Non-pigmented ciliary epithelial cell (primary cell): ENCODE results near the gene TOP2A.
"Not testable (repeated sequence)": the region's sequence is repeated elsewhere in the genome, so short reads cannot be mapped to it uniquely, and the experiment has no call there.

Experiments used
- DNase-seq: peaks from one replicate; pipeline ENCODE4 v3.0.0-alpha.2; 2010; ENCODE audit warnings: low read depth

TOP2A gene

DNA sequence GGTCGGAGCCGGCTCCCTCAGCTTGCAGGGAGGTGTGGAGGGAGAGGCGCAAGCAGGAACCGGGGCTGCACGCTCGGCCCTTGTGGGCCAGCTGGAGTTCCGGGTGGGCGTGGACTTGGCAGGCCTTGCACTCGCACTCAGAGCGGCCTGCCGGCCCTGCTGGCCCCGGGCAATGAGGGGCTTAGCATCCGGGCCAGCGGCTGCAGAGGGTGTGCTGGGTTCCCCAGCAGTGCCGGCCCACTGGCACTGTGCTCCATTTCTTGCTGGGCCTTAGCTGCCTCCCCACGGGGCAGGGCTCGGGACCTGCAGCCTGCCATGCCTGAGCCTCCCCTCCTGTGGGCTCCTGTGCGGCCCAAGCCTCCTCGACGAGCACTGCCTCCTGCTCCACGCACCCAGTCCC, 41.9 kb downstream of the TOP2A start:
- DNase-seq, result not testable (repeated sequence)

DNA sequence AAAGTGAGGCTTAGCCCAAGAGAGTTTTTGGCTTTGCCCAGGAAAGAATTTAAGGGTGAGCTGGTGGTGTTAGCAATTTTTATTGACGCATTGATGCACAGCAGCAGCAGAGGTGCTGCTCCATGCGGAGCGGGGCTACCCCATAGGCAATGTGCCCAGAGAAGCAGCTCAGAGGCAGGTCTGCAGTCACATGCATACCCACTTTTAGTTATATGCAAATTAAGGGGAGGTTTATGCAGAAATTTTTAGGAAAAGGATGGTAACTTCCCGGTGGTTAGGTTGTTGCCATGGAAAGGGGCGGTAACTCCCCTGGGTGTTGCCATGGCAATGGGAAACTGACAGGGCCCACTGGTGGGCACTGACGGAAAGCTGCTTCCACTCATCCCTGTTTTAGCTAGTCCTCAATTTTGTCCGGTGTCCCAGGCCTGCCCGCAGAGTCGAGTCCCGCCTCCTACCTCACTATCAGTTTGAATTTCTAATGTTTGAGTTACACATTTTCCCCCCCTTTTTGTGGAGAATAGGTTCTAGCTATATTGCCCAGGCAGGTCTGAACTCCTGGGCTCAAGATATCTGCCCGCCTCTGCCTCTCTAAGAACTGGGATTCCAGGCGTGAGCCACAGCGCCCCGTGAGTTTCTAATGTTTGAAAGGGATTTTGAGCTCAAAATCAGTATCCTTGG, 42.7 kb downstream of the TOP2A start:
- DNase-seq, result no peak

DNA sequence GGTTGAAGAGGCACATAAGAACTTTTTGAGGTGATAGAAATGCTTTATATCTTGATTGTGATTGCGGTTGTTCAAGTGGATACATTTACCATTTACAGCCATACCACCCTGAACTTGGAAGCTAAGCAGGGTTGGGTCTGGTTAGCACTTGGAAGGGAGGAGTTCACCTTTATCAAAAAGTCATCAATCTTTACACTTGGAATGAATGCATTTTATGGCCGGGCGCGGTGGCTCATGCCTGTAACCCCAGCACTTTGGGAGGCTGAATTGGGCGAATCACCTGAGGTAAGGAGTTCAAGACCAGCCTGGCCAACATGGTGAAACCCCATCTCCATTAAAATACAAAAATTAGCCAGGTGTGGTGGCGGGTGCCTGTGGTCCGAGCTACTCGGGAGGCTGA, 43.7 kb downstream of the TOP2A start:
- no peak for DNase-seq

DNA sequence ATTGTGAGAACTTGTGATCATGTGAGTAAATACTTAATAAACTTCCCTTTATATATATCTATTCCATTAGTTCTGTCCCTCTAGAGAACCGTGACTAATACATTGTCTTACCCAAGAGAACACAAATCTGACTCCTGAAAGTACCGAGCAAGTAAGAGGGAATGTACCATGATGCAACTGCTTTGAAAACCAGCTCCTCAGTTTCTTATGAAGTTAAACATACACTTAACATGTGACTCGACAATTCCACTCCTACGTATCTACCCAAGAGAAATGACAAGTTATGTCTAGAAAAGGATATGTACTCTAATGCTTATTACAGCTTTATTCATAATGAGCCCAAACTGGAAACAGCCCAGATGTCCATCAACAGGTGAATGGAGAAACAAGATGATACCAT, 44.4 kb downstream of the TOP2A start:
- DNase-seq, result peak; percentile 47

DNA sequence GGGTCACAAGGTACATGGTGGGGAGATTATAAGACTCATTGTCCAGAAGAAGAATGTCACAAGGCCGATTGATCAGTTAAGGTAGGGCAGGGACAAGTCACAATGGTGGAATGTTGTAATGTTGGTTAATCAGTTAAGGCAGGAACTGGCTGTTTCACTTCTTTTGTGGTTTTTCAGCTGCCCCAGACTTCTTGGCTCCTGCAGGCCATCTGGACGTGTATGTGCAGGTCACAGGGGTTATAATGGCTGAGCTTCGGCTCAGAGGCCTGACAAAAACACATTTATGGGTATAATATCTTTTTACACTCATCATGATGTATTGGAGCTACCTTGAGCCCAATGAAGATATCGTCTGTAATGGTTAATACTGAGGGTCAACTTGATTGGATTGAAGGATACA, 45.1 kb downstream of the TOP2A start:
- not testable (repeated sequence) for DNase-seq

DNA sequence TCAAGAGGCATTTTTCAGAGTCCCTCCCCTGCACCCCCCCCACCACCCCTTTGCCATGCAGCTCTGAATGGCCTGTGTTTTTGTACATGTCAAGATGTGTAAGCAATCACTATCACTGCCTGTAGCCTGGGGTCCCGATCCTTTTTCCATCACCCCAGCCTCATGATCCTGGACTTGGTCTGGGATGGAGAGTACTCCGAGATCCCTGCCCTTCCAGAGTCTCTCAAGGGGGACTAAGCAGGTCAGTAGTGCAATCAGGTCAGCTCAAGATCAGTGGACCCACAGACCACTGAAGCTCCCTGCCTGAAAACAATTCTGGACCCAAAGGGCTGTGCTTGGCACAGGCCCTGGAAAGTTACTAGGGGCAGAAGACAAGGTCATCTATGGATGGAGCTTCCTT, 45.7 kb downstream of the TOP2A start:
- DNase-seq, result no peak

DNA sequence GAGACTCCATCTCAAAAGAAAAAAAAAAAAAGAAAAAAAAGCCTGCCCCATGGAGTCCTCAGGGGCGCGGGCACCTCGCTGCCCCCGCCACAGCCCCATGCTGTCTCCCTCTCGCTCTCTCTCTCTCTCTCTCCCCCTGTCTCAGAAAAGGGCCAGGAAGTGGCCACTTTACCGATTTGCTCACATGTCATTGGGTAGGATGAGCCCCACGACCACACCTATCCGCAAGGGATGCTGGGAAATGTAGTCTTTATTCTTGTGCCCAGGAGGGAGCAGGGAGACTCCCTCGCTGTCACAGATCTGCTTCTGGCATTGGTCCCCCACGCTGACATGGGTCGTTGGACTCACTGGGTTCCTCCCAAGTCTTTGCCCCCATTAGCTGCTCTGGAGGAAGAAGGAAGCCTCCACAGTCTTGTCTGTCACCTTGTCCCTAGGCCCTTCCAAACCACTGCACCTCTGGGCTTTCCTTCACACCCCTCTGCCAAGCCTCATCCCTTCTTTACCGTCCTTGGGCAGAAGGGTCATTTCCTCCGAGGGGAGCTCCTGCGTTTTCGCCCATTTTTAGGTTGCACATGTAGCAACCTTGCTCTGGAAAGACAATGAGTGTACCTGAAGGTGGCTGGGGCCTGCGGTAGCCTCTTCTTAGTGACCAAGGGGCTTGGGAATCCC, 46.3 kb downstream of the TOP2A start:
- no peak for DNase-seq

DNA sequence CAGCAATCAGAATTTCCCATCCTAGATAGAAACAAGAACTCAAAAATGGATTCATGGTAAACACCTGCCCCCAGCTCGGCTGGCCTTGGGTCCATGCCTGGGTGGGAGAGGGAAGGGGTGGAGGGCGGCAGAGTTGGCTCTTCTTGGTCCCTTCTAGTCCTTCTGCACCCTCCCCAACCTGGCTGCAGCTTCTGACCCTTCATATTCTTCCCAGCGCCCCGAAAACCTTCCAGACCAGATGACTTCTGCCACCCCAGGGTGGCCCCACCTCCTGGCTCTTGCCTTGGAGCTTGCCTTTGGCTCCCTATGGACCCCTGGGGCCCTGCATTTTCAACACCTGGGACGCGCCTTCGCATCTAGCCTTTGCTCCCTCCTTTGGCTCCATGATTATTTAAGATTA, 47.8 kb downstream of the TOP2A start:
- no peak for DNase-seq

DNA sequence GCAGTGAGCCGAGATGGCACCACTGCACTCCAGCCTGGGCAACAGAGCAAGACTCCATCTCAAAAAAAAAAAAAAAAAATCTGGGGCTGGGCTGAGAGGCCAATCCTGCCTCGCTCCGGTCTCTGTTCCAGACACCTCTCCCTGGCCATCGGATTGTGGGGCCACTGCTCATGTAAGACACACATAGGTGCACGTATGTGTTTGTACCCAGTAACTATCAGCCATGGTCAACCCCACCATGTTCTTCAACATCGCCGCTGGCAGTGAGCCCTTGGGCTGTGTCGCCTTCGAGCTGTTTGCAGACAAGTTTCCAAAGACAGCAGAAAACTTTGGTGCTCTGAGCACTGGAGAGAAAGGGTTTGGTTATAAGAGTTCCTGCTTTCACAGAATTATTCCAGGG, 50.0 kb downstream of the TOP2A start:
- not testable (repeated sequence) for DNase-seq

DNA sequence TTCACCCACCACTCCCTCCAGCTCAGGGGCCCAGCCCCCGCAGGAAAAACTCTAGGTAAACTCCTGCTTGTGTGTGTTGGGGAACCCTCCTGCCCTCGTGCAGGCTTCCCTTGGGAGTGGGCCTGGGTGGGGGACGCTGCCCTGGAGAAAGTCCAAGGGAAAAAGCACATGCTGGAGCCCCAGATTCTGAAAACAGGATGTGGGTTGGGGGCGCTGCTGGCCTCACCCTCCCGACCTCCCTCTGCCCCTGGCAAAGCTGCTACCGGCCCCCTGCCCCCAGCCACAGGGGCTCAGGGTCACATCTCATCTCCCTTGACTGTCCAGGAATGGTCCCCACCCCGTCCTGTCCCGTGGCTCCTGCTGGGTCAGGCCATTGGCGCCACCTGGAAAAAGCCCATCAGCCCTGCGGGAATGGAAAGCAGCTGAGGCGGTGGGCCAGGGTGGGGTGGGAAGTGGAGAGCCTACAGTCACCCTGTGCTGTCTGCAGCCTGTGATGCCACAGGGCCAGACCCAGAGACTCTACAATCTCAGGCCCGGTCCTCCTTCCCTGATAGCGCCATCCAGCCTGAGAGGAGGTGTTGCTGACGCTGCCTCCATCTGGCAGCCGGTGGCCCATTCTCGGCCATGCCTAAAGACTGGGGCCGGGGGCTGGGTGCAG, 50.7 kb downstream of the TOP2A start:
- no peak for DNase-seq

DNA sequence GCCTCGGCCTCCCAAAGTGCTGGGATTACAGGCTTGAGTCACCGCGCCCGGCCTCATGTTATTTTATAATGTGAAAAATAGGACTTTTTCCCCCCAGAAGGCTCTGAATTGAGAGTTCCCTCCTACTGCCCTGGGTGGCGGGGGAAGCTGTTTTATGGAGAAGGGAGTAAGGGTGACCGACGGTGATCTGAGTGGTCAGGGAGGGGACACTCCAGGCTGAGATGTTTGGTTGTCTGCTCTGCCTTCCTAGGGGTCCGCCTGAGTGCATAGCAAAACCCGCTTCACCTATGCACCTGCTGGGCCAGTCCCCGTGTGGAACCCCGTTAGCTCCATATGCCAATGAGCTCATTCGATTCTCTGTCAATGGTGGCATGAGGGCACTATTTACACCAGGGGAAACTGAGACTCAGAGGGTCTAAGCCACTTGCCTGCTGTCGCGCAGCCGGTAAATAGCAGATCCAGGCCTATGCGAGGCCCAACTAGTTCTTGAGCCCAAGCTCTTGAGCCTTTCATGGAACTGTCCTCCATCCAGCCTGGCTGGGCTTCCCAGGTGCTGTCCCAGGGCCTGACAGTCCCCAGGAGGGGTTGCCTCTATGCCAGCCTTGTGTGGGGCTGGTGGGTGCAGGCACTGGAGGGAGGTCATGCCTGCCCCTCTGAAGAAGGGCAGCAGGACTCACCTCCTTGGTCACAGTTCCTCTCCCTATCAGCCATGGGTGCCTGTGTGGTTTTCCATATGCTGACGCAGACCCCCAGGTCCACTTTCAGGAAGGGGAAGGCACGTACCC, 51.4 kb downstream of the TOP2A start:
- no peak for DNase-seq

DNA sequence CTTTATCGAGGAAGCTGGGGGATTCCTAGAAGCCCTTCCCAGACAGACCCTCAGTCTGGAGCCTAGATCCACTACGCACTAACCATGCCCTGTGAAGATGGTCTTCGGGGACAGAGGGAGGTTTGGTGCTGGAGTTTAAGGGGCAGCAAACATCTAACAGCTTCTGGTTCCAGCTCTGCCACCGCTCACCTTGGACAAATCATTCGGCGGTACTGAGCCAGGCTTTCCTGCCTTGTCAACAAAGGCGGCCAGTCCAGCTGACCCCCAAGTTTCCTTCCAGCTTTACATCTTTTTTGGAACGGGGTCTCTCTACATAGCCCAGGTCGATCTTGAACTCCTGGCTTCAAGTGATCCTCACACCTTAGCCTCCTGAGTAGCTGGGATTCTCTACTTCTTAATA, 52.8 kb downstream of the TOP2A start:
- no peak for DNase-seq

DNA sequence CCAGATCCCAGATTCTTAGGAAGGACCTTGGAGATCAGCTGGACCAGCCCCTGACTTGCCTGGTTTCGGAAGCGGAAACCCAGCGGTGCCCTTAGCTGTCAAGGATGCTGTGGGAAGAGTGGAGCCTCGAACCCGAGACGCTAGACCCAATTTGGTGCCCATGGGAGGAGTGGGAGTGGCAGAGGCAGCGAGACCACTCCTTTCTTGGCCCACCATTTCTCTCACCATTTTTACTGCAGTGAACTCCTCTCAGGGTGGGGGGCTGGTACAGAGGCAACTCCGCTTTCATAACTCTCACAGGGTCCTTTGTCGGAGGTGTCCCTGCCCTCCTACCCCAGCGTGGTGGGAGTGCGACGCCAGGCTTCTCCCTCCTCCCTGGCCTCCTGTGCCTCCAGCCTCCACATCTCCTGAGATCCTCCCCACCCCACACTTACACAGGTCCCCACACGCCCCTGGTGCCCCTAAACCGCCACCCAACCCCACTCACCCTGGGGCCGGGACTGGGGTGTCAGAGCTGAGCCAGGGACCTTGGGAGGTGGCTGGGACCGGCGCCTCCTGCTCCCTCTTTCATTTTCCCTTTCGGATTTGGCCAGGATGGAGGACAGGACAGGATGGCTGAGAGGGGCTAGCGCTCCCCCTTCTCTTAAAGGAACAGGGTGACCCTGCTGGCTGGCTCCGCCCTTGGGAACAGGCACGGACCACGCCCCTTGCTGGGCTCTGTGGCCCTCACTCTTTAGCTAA, 53.4 kb downstream of the TOP2A start, which contains the start of gene GJD3:
TSS of gene GJD3 (minus strand) at position 617 of the 741 bp plus-strand sequence. CDS start 922 bp downstream, outside the sequence.
- DNase-seq, result no peak

DNA sequence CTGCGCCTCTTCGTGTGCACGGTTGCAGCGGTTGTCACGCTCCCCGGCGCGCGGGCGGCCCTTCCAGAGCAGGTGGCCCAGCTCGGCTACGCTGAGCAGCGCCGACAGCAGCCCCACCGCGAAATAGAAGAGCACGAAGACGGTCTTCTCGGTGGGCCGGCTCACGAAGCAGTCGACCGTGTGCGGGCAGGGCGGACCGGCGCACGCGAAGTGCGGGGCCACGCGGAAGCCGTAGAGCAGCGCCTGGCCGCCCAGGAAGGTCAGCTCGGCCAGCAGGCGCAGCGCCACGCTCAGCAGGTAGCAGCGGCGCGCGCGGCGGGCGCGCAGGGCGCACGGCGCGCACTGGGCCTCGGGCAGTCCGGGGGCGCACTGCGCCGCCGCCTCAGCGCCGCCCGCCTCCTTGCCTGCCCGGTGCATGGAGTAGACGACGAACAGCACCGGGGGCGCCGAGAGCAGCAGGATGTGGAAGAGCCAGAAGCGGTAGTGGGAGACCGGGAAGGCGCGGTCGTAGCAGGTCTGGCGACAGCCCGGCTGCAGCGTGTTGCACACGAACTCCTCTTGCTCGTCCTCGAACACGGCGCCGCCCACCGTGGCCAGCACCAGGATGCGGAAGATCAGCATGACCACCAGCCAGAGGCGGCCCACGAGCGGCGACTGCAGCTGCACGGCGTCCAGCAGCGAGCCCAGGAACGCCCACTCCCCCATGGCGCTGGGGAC, 54.4 kb downstream of the TOP2A start:
- no peak for DNase-seq

DNA sequence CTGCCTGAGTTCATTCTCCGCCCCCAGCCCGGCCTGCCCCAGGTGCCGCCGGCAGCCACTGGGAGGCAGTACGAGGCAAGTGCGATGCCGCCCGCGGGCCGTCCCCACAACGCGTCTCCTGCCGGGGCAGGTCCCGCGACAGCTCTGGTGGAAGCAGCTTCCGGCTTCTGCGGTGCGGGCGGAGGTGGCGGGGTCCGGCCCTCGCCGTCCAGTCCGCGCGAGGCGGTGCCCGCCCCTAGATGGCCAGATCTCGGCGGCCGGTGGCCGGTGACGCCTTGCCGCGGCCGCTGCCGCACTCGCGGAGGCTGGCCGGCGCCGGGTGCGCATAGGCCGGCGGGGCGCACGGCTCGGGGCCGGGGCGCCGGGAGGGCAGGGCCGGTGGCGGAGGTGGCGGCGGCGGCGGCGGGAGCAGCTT, 55.0 kb downstream of the TOP2A start:
- DNase-seq, result no peak

DNA sequence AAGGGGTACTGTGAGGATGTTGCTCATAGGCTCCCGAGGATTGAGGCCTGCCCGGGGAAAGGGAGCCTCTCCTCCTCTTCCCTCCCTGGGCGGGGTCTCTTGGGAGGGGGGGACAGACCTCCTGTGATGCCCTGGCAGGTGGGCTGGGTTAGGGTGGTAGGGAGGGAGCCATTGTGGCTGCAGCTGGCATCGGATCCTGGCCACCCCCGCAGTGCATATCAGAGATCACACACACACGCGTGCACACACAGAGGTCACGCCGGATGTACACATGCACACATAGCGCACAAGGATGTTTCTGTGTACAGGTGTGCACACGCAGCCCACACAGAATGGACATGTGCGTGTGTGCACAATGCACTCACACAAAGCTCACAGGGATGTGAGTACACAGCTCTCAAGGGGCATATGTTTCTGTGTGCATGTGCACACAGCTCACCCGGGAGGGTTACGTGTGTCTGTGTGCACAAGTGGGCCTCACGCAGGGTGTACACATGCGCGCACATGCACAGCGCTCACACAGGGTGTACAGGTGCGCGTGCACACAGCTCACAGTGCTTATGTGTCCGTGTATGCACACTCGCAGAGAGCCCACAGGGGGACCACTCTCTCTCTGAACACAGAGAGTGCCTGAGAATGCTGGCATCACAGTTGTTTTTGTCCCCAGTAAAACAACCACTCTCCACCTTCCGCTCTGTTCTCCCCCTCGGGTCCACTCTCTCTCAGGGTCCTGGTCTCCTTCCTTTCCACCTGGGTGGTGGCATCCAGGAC, 55.6 kb downstream of the TOP2A start:
- no peak for DNase-seq

DNA sequence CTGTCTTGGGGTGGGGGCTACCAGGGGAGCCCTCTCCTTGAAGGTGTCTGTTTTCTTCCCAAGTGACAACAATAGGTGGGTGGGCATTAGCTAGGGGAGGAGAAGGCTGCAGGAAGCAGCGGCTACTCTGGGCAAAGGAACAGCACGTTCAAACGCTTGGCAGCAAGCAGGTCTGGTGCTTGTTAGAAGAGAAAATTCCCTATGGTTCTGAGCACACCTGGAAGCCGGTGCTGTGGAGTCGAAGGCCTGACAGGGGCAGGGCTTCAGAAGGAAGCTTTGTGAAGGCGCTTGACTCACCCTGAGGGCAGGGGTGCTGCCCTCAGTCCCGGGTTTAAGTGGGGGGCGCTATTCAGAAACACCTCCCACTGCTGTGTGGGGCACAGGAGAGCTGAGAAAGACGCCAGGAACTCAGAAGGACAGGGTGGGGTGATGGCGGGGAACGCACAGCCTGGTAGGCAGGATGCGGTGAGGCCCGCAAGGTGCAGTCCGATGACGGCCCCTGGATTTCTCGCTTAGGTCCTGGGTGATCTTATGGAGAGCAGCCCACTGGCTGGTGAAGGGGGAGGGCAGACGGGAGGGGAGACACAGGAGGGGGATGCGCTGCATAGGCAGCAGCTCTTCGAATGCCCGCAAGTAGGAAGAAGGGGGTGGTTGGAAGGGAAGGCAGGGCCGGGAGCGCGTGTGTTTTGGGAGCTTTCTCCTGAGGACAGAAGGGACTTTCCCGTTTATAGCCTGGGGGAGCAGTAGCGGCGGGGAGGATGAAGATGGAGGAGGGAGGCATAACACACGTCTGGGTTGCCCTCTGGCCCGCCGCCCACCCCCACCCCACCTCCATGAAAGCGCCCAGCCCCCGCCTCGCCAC, 56.4 kb downstream of the TOP2A start:
- no peak for DNase-seq

DNA sequence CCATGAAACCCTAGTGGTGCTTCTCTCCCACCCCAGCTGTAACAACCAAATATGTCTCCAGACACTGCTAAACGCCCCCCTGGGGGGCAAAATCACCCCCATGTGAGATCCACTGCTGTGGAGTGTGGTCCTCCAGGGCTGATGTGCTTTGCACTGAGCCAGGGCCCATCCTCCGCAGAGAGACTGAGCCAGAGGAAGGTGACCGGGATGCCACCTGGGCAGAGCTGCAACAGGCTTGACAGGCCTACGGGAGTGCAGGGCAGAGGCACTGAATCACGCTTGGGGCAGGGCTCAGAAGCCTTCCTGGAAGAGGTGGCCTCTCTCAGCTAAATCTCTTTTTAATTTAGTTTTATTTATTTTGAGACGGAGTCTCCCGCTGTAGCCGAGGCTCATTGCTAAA, 57.6 kb downstream of the TOP2A start:
- no peak for DNase-seq

DNA sequence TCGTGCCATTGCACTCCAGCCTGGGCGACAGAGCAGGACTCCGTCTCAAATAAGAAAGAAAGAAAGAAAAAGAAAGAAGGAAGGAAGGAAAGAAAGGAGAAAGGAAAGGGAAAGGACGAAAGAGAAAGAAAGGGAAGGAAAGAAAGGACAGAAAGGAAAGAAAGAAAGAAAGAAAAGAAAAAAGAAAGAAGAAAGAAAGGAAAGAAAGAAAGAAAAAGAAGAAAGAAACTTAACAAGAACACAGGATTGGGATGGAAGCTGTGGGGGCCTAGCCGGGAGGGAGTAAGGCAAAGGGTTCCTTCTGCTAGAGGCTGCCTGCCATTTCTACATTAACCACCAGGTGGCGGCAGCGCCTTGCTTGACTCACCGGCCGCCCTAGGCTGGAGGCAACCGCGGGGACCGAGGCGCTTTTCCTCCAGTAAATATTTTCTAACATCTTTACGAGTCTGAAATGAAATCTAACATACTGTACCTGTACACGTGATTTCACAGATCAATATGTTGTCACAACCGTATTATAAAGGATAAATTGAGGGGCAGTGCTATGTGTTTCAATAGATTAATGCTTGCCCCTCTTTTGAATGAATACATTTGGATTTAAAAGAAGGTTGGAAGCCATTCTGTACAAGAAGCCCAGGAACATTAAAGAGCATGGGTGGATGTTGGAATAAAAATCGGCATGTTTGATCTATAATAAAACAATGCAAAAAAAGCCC, 59.2 kb downstream of the TOP2A start:
- DNase-seq, result no peak
